ENCODE measurements around the gene PTEN. TPM values are rescaled to one million over a fixed set of nuclear protein-coding genes. Genes with fewer than 3 reads are reported as not detected.

PTEN gene
- total RNA-seq, 1 experiment from 2014 or later = 66.0 TPM

DNA sequence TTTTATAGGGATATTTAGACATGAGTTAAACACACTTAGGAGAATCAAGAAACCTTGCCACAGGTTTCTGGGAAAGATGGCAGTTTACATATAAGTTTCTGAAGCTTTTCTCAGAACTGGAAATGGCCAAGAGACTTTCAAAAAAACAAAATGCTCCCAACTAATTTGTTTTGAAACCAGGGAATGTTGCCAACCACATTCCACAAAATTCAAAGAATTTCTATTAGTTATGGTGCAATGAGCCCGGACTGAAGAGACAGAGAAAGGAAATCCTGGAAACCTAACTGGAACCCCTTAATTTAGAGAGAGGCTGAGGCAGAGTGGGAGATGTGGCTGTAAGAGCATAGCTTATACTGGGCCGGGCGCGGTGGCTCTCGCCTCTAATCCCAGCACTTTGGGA is 128.5 kb downstream of the PTEN start:
- intact Hi-C loops (cut with micrococcal nuclease; ENCODE audit: unreplicated experiment) = no loop called here
- ChIA-PET POLR2A (ENCODE audit: low non-redundant PET) (no interaction called here), CTCF (no interaction called here)
- no peak for DNase-seq (ENCODE audit: low spot score)
- Histone ChIP-seq H3K4me3 (ENCODE audit: low read depth, low read length, poor library complexity, severe bottlenecking) (no peak overlapping the region), H3K27me3 (replicated peaks; ENCODE audit: insufficient read depth, low read depth, low read length, poor library complexity) (no peaks in the 10 kb centered on the region), H3K9me3 (ENCODE audit: low read depth, low read length, poor library complexity, severe bottlenecking) (no peaks in the 10 kb centered on the region), H3K36me3 (ENCODE audit: insufficient read depth, low read length, poor library complexity, severe bottlenecking) (no peaks in the 10 kb centered on the region), H3K4me1 (ENCODE audit: insufficient read depth, low read length, poor library complexity, severe bottlenecking) (no peaks in the 10 kb centered on the region), H3K27ac (ENCODE audit: low read depth, low read length, poor library complexity, severe bottlenecking) (no peak overlapping the region)
- TF ChIP-seq, protein P1, sequence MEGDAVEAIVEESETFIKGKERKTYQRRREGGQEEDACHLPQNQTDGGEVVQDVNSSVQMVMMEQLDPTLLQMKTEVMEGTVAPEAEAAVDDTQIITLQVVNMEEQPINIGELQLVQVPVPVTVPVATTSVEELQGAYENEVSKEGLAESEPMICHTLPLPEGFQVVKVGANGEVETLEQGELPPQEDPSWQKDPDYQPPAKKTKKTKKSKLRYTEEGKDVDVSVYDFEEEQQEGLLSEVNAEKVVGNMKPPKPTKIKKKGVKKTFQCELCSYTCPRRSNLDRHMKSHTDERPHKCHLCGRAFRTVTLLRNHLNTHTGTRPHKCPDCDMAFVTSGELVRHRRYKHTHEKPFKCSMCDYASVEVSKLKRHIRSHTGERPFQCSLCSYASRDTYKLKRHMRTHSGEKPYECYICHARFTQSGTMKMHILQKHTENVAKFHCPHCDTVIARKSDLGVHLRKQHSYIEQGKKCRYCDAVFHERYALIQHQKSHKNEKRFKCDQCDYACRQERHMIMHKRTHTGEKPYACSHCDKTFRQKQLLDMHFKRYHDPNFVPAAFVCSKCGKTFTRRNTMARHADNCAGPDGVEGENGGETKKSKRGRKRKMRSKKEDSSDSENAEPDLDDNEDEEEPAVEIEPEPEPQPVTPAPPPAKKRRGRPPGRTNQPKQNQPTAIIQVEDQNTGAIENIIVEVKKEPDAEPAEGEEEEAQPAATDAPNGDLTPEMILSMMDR (conservative IDR thresholded peaks at IDR 0.05; ENCODE audit: low read depth, low read length) = no peak
- TF ChIP-seq EZH2 (IDR thresholded peaks at IDR 0.05; ENCODE audit: borderline replicate concordance, low read depth, low read length, poor library complexity, severe bottlenecking) = no peak
- no TSS peak for BruUV-seq (replicated peaks)

DNA sequence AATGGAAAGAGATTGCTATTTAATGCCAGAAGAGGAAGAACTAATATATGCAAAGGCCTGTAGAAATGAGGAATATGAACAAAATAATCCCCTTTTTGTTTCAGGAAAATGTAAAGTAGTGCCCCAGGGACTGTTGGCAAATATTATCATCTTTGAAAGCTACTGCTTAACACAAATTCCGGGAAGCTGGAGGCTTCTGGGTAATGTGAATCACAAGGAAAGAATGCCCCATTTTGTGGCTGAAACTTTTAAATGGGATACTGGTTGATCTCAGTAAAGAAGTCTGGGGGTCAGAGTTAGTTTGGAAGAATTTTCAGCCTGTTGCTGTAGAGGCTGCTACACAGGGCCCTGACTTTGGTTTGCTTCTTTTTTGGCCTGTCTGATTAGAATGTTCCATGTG is 141.0 kb downstream of the PTEN start:
- ChIA-PET POLR2A (ENCODE audit: low non-redundant PET) (no interaction called here), CTCF (no interaction called here)
- Histone ChIP-seq H3K4me3 (ENCODE audit: low read depth, low read length, poor library complexity, severe bottlenecking) (no peak overlapping the region), H3K4me1 (ENCODE audit: insufficient read depth, low read length, poor library complexity, severe bottlenecking) (no peaks in the 10 kb centered on the region), H3K36me3 (ENCODE audit: insufficient read depth, low read length, poor library complexity, severe bottlenecking) (no peaks in the 10 kb centered on the region), H3K27ac (ENCODE audit: low read depth, low read length, poor library complexity, severe bottlenecking) (no peak overlapping the region), H3K9me3 (ENCODE audit: low read depth, low read length, poor library complexity, severe bottlenecking) (no peaks in the 10 kb centered on the region), H3K27me3 (replicated peaks; ENCODE audit: insufficient read depth, low read depth, low read length, poor library complexity) (no peaks in the 10 kb centered on the region)
- no TSS peak for BruUV-seq (replicated peaks)
- DNase-seq (ENCODE audit: low spot score) = peak; percentile 5
- no peak for TF ChIP-seq EZH2 (IDR thresholded peaks at IDR 0.05; ENCODE audit: borderline replicate concordance, low read depth, low read length, poor library complexity, severe bottlenecking)
- TF ChIP-seq, protein P1 (conservative IDR thresholded peaks at IDR 0.05; ENCODE audit: low read depth, low read length) = no peak
- intact Hi-C loops (cut with micrococcal nuclease; ENCODE audit: unreplicated experiment) = no loop called here

DNA sequence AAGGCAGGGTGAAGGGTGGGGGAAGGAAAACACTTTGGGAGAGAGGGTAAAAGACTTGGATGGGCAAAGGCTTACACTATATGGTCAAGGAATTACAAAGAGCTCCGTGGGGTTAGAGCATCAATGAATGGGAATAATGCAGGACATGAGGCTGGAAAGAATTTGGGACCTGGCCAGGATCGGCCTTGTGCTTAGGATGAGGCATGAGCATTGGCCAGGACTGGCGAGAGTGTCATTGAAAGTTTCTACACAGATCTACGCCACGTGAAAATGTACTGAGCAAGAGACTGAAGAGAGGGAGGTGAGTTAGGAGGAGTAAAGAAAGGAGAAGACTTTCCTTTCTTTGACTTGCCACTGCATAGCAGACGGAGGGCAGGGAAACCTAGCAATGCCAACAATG is 142.8 kb downstream of the PTEN start:
- H3K27me3 ChIP-seq (replicated peaks; ENCODE audit: insufficient read depth, low read depth, low read length, poor library complexity) = no peaks in the 10 kb centered on the region

More for the DNA sequence above, 142.8 kb downstream of the PTEN start:
- intact Hi-C loops (cut with micrococcal nuclease; ENCODE audit: unreplicated experiment) = no loop called here
- Histone ChIP-seq H3K9me3 (ENCODE audit: low read depth, low read length, poor library complexity, severe bottlenecking) (no peaks in the 10 kb centered on the region), H3K4me3 (ENCODE audit: low read depth, low read length, poor library complexity, severe bottlenecking) (no peak overlapping the region), H3K27ac (ENCODE audit: low read depth, low read length, poor library complexity, severe bottlenecking) (no peak overlapping the region), H3K36me3 (ENCODE audit: insufficient read depth, low read length, poor library complexity, severe bottlenecking) (no peaks in the 10 kb centered on the region), H3K4me1 (ENCODE audit: insufficient read depth, low read length, poor library complexity, severe bottlenecking) (no peaks in the 10 kb centered on the region)
- BruUV-seq (replicated peaks) = no TSS peak
- DNase-seq (ENCODE audit: low spot score) = no peak
- ChIA-PET POLR2A (ENCODE audit: low non-redundant PET) (no interaction called here), CTCF (no interaction called here)
- TF ChIP-seq, protein P1 (conservative IDR thresholded peaks at IDR 0.05; ENCODE audit: low read depth, low read length) = no peak
- no peak for TF ChIP-seq EZH2 (IDR thresholded peaks at IDR 0.05; ENCODE audit: borderline replicate concordance, low read depth, low read length, poor library complexity, severe bottlenecking)

Measured in A673 (cell line).